Loucy (cell line): ENCODE data around the gene CRYM.

Experiments used
- H2AFZ ChIP-seq: fragments of 200-600 bp; sonication (generic); 2 replicates; pipeline ENCODE4 v1.6.0; 2016; ENCODE audit warnings: antibody characterized with exemption, mild to moderate bottlenecking, low read length, moderate library complexity
- H3F3A ChIP-seq: fragments of 200-600 bp; 2 replicates; pipeline ENCODE4 v1.6.0; 2016; ENCODE audit warnings: antibody characterized with exemption, low read depth, mild to moderate bottlenecking
- H3K27me3 ChIP-seq: fragments of 200-600 bp; sonication (generic); 2 replicates; pipeline ENCODE4 v1.6.1; 2014; ENCODE audit warnings: low read length, mild to moderate bottlenecking; ENCODE audit not compliant: insufficient read depth, poor library complexity, severe bottlenecking
- H3K36me3 ChIP-seq: fragments of 200-600 bp; sonication (generic); 2 replicates; pipeline ENCODE4 v1.6.1; 2016; ENCODE audit warnings: low read length; ENCODE audit not compliant: insufficient read depth
- H3K4me1 ChIP-seq: fragments of 200-600 bp; sonication (generic); 2 replicates; pipeline ENCODE4 v1.5.1; 2014; ENCODE audit warnings: low read length, mild to moderate bottlenecking; ENCODE audit not compliant: insufficient read depth, poor library complexity, severe bottlenecking
- H3K4me2 ChIP-seq: fragments of 200-600 bp; sonication (generic); 2 replicates; pipeline ENCODE4 v1.6.0; 2014; ENCODE audit warnings: antibody characterized with exemption, low read length, low read depth, mild to moderate bottlenecking; ENCODE audit not compliant: poor library complexity, severe bottlenecking
- H3K4me3 ChIP-seq: fragments of 200-600 bp; sonication (generic); 2 replicates; pipeline ENCODE4 v1.5.1; 2014; ENCODE audit warnings: low read length, mild to moderate bottlenecking, mixed read lengths; ENCODE audit not compliant: poor library complexity, severe bottlenecking
- H3K79me2 ChIP-seq: fragments of 200-600 bp; sonication (generic); 2 replicates; pipeline ENCODE4 v1.6.1; 2014; ENCODE audit warnings: low read length; ENCODE audit not compliant: insufficient read depth
- H3K9ac ChIP-seq: fragments of 200-600 bp; sonication (generic); 2 replicates; pipeline ENCODE4 v1.6.0; 2014; ENCODE audit warnings: mild to moderate bottlenecking, low read depth, low read length, moderate library complexity; ENCODE audit not compliant: poor library complexity, severe bottlenecking
- H3K9me2 ChIP-seq: fragments of 200-600 bp; sonication (generic); replicated peaks from 2 replicates; pipeline ENCODE4 v1.6.1; 2016; ENCODE audit warnings: low read depth, low read length, mixed read lengths
- H3K9me3 ChIP-seq: fragments of 200-600 bp; sonication (generic); 2 replicates; pipeline ENCODE4 v1.6.1; 2014; ENCODE audit warnings: mild to moderate bottlenecking, antibody characterized with exemption, low read length, low read depth; ENCODE audit not compliant: insufficient read depth
- H4K20me1 ChIP-seq: fragments of 200-600 bp; sonication (generic); 2 replicates; pipeline ENCODE4 v1.6.0; 2014; ENCODE audit warnings: antibody characterized with exemption, low read length, mild to moderate bottlenecking; ENCODE audit not compliant: insufficient read depth, poor library complexity, severe bottlenecking
- CTCF ChIP-seq: fragments of 200-600 bp; sonication (generic); conservative IDR thresholded peaks from 2 replicates; pipeline ENCODE4 v1.5.1; 2014; ENCODE audit warnings: mild to moderate bottlenecking, antibody characterized with exemption, low read length
- EZH2phosphoT487 ChIP-seq: fragments of 200-600 bp; IDR thresholded peaks from 2 replicates; pipeline ENCODE4 v1.6.1; 2018; ENCODE audit warnings: antibody characterized with exemption, mild to moderate bottlenecking, moderate library complexity, borderline replicate concordance

CRYM gene

GRCh38 chr16:21262779-21263639, 15.1 kb downstream of the CRYM start:
- Histone ChIP-seq H3K9me2 (no peaks in the 10 kb centered on the region), H3K4me1 (no peaks in the 10 kb centered on the region), H3F3A (no peaks in the 10 kb centered on the region), H3K36me3 (no peaks in the 10 kb centered on the region), H3K9ac (no peak overlapping the region), H4K20me1 (no peaks in the 10 kb centered on the region), H3K9me3 (no peaks in the 10 kb centered on the region), H3K4me2 (no peak overlapping the region), H3K27me3 (no peaks in the 10 kb centered on the region), H3K79me2 (no peaks in the 10 kb centered on the region), H2AFZ (no peak overlapping the region), H3K4me3 (no peak overlapping the region)
- TF ChIP-seq EZH2phosphoT487 (no peak), CTCF (no peak)

- TF ChIP-seq CTCF: no peak
- TF ChIP-seq EZH2phosphoT487: no peak
- no peak overlapping the region for H3K4me3 ChIP-seq
Measured at GRCh38 chr16:21260870-21261791, 17.0 kb downstream of the CRYM start.

GRCh38 chr16:21257284-21257683, 20.8 kb downstream of the CRYM start:
- H3K36me3 ChIP-seq: no peaks in the 10 kb centered on the region
- H3K79me2 ChIP-seq: no peaks in the 10 kb centered on the region
- H3K4me1 ChIP-seq: no peaks in the 10 kb centered on the region
- H3K4me3 ChIP-seq: no peak overlapping the region
- H3K4me2 ChIP-seq: no peak overlapping the region
- H3K9ac ChIP-seq: no peak overlapping the region
- no peaks in the 10 kb centered on the region for H4K20me1 ChIP-seq
- no peaks in the 10 kb centered on the region for H3K9me3 ChIP-seq
- H3K27me3 ChIP-seq: no peaks in the 10 kb centered on the region
- no peaks in the 10 kb centered on the region for H3K9me2 ChIP-seq
- H3F3A ChIP-seq: no peaks in the 10 kb centered on the region
- TF ChIP-seq EZH2phosphoT487: no peak
- no peak for TF ChIP-seq CTCF
- no peak overlapping the region for H2AFZ ChIP-seq

More at GRCh38 chr16:21260870-21261791, 17.0 kb downstream of the CRYM start:
- Histone ChIP-seq H3K79me2 (no peaks in the 10 kb centered on the region), H3K9me3 (no peaks in the 10 kb centered on the region), H3F3A (no peaks in the 10 kb centered on the region), H3K4me1 (no peaks in the 10 kb centered on the region), H3K9ac (no peak overlapping the region), H3K27me3 (no peaks in the 10 kb centered on the region), H4K20me1 (no peaks in the 10 kb centered on the region), H3K4me2 (no peak overlapping the region), H3K9me2 (no peaks in the 10 kb centered on the region), H3K36me3 (no peaks in the 10 kb centered on the region), H2AFZ (no peak overlapping the region)
